HepG2 (cell line): ENCODE results near the gene GNPNAT1. TPM values are rescaled to one million over a fixed set of nuclear protein-coding genes. Genes with fewer than 3 reads are reported as not detected.
A peak's percentile ranks its signal among the peaks of the same experiment; 100 is the strongest.

ENCODE experiments used
- ATF3 ChIP-seq: sonication (generic); formaldehyde crosslinking; IDR thresholded peaks from 2 replicates; pipeline ENCODE4 v1.4.0; 2020; ENCODE audit warnings: missing genetic modification reagents
- CENPT ChIP-seq: sonication (generic); formaldehyde crosslinking; IDR thresholded peaks from 2 replicates; pipeline ENCODE4 v1.8.0; 2022; ENCODE audit warnings: low read depth, mild to moderate bottlenecking, moderate library complexity, missing genetic modification reagents
- HIVEP1 ChIP-seq: sonication (generic); formaldehyde crosslinking; IDR thresholded peaks from 2 replicates; pipeline ENCODE4 v1.4.0; 2020; ENCODE audit warnings: mild to moderate bottlenecking, missing genetic modification reagents
- JUND ChIP-seq: sonication (generic); formaldehyde crosslinking; IDR thresholded peaks from 2 replicates; pipeline ENCODE4 v1.8.0; 2022; ENCODE audit warnings: mild to moderate bottlenecking, missing genetic modification reagents
- PAXIP1 ChIP-seq: sonication (generic); formaldehyde crosslinking; conservative IDR thresholded peaks from 2 replicates; pipeline ENCODE4 v1.4.0; 2020; ENCODE audit warnings: mild to moderate bottlenecking, missing genetic modification reagents, moderate library complexity
- PITX1 ChIP-seq: sonication (generic); formaldehyde crosslinking; IDR thresholded peaks from 2 replicates; pipeline ENCODE4 v1.5.1; 2020; ENCODE audit warnings: mild to moderate bottlenecking, missing genetic modification reagents
- RAD51 ChIP-seq: fragments of 450-650 bp; IDR thresholded peaks from 2 replicates; pipeline ENCODE4 v1.6.1; 2016; ENCODE audit warnings: borderline replicate concordance
- REXO4 ChIP-seq: sonication (generic); formaldehyde crosslinking; IDR thresholded peaks from 2 replicates; pipeline ENCODE4 v1.8.0; 2022; ENCODE audit warnings: missing genetic modification reagents, mild to moderate bottlenecking, borderline replicate concordance
- SUZ12 ChIP-seq: fragments of 150-350 bp; IDR thresholded peaks from 2 replicates; pipeline ENCODE4 v1.6.1; 2014; ENCODE audit warnings: low read depth, low read length
- TEAD3 ChIP-seq: optimal IDR thresholded peaks from 2 replicates; pipeline ENCODE3; 2016; ENCODE audit warnings: borderline replicate concordance
- ZHX1 ChIP-seq: sonication (generic); formaldehyde crosslinking; IDR thresholded peaks from 2 replicates; pipeline ENCODE4 v1.8.1; 2022; ENCODE audit warnings: low read depth, mild to moderate bottlenecking, missing genetic modification reagents
- ZMYM3 ChIP-seq: sonication (generic); formaldehyde crosslinking; IDR thresholded peaks from 2 replicates; pipeline ENCODE4 v1.5.1; 2020; ENCODE audit warnings: mild to moderate bottlenecking, missing genetic modification reagents
- ZNF124 ChIP-seq: sonication (generic); formaldehyde crosslinking; IDR thresholded peaks from 2 replicates; pipeline ENCODE4 v1.4.0; 2020; ENCODE audit warnings: missing genetic modification reagents
- ZNF225 ChIP-seq: sonication (generic); formaldehyde crosslinking; IDR thresholded peaks from 2 replicates; pipeline ENCODE4 v1.4.0; 2020; ENCODE audit warnings: mild to moderate bottlenecking, missing genetic modification reagents
- ZNF276 ChIP-seq: sonication (generic); formaldehyde crosslinking; IDR thresholded peaks from 2 replicates; pipeline ENCODE4 v1.4.0; 2020; ENCODE audit warnings: mild to moderate bottlenecking, low read depth, missing genetic modification reagents
- ZNF367 ChIP-seq: sonication (generic); formaldehyde crosslinking; IDR thresholded peaks from 2 replicates; pipeline ENCODE4 v1.4.0; 2020; ENCODE audit warnings: missing genetic modification reagents, borderline replicate concordance
- ZNF44 ChIP-seq: sonication (generic); formaldehyde crosslinking; IDR thresholded peaks from 2 replicates; pipeline ENCODE4 v1.5.1; 2020; ENCODE audit warnings: mild to moderate bottlenecking, missing genetic modification reagents
- ZNF530 ChIP-seq: sonication (generic); formaldehyde crosslinking; IDR thresholded peaks from 2 replicates; pipeline ENCODE4 v1.5.0; 2020; ENCODE audit warnings: low read depth, mild to moderate bottlenecking, missing genetic modification reagents
- ZNF816 ChIP-seq: sonication (generic); formaldehyde crosslinking; IDR thresholded peaks from 2 replicates; pipeline ENCODE4 v1.8.0; 2022; ENCODE audit warnings: missing genetic modification reagents, mild to moderate bottlenecking, borderline replicate concordance
- ZNF850 ChIP-seq: sonication (generic); formaldehyde crosslinking; conservative IDR thresholded peaks from 2 replicates; pipeline ENCODE4 v1.9.0; 2021; ENCODE audit warnings: mild to moderate bottlenecking, missing genetic modification reagents
- ZSCAN29 ChIP-seq: sonication (generic); formaldehyde crosslinking; conservative IDR thresholded peaks from 2 replicates; pipeline ENCODE4 v1.4.0; 2020; ENCODE audit warnings: mild to moderate bottlenecking, missing genetic modification reagents
- polyA plus RNA-seq, 8 experiments: library from polyadenylated mRNA; depleted of rRNA in 3 of 8; stranded (reverse) in 7 of 8; unstranded in 1 of 8; fragments of >200 nt; fragmentation: Illumina TruSeq in 4 of 8; extraction: Trizol in 4 of 8; gene quantifications; 2 replicates each; pipeline versions ENCODE4 v1.2.1 to v1.2.3, GENCODE V29; 2011 to 2016; ENCODE audit warnings: low read depth in 4 of 8, missing spikeins in 1 of 8, mixed read lengths in 1 of 8; ENCODE audit not compliant: insufficient read depth in 1 of 8
- total RNA-seq, 5 experiments: library from RNA; depleted of rRNA; stranded (reverse); fragments of >200 nt; fragmentation: Illumina TruSeq; extraction: Trizol; gene quantifications; 2 replicates each; pipeline ENCODE4 v1.2.3, GENCODE V29; 2016; ENCODE audit warnings: low read depth in 1 of 5

The GNPNAT1 gene
- total and polyA plus RNA-seq, 2 of the 13 experiments (the other 11 are each of a cell fraction or from before 2014, with no cell fraction given), result 38.3 to 54.9 TPM

- TF ChIP-seq ATF3 (CRISPR knock-in tag) (peak; percentile 59), ZNF530 (CRISPR knock-in tag) (peak; percentile 92; the same call in 1 of the 2 replicates), ZNF367 (no peak), ZNF816 (CRISPR knock-in tag) (peak; percentile 14; the same call in 1 of the 2 replicates), ZNF276 (CRISPR knock-in tag) (no peak), ZSCAN29 (CRISPR knock-in tag) (peak; percentile 99), ZNF225 (CRISPR knock-in tag) (peak; percentile 90), ZNF44 (CRISPR knock-in tag) (0 out of 2 replicates have a peak, but pooled peaks have one; percentile 15), HIVEP1 (peak; percentile 14; the same call in 1 of the 2 replicates), ZHX1 (CRISPR knock-in tag) (no peak; the same call in 1 of the 2 replicates), TEAD3 (CRISPR knock-in tag) (peak; percentile 6), ZNF850 (CRISPR knock-in tag) (no peak), REXO4 (CRISPR knock-in tag) (no peak), CENPT (0 out of 2 replicates have a peak, but pooled peaks have one; percentile 53), PAXIP1 (CRISPR knock-in tag) (peak; percentile 61), PITX1 (CRISPR knock-in tag) (peak; percentile 97), JUND (CRISPR knock-in tag) (no peak), ZMYM3 (CRISPR knock-in tag) (peak; percentile 7; the same call in 1 of the 2 replicates), RAD51 (no peak), SUZ12 (no peak), ZNF124 (CRISPR knock-in tag) (no peak)
Observed at GRCh38 chr14:52791223-52792096, at the start of gene GNPNAT1 (continued).
